Upper lobe of right lung (tissue), 1 donor: ENCODE results near the gene EMD. TPM values are rescaled to one million over a fixed set of nuclear protein-coding genes. Genes with fewer than 3 reads are reported as not detected.

Experiments
- ATAC-seq: fragments of 200-7000 bp; cut with Tn5 transposase; one replicate; pipeline ENCODE4 v1.9.1; 2020; ENCODE audit warnings: mild to moderate bottlenecking, moderate library complexity
- DNase-seq: peaks from one replicate; pipeline ENCODE4 v3.0.0-alpha.2; 2020
- H3K27ac ChIP-seq: fragments of 200-600 bp; one replicate; pipeline ENCODE4 v1.8.0; 2022
- H3K27me3 ChIP-seq: fragments of 200-600 bp; one replicate; pipeline ENCODE4 v1.8.0; 2022; ENCODE audit warnings: mild to moderate bottlenecking
- H3K36me3 ChIP-seq: fragments of 200-600 bp; one replicate; pipeline ENCODE4 v1.8.0; 2022
- H3K4me1 ChIP-seq: fragments of 200-600 bp; one replicate; pipeline ENCODE4 v1.8.0; 2022
- H3K4me3 ChIP-seq: fragments of 200-600 bp; one replicate; pipeline ENCODE4 v1.8.0; 2022; ENCODE audit warnings: mild to moderate bottlenecking
- H3K9me3 ChIP-seq: fragments of 200-600 bp; one replicate; pipeline ENCODE4 v1.8.0; 2022
- CTCF ChIP-seq: fragments of 200-600 bp; IDR thresholded peaks from one replicate; pipeline ENCODE4 v1.8.0; 2022; ENCODE audit warnings: antibody characterized with exemption
- intact Hi-C: fragments of 100-400 bp; cut with DNase I; formaldehyde crosslinking; loops from one replicate; pipeline ENCODE4 v1.11.0; 2022
- total RNA-seq: library from RNA; stranded (reverse); fragmentation: NEBNext Ultra II Directional; extraction: Animal tissue kit (Norgen Biotek cat#: 25700); gene quantifications from one replicate; pipeline ENCODE4 v1.2.1, GENCODE V29; 2021
- donor health status: DM: no; HTN: yes; CAD: no; lungs with severe emphysema.

Gene EMD
- total RNA-seq, 1 donor from 2014 or later, result 58.4 TPM

DNA sequence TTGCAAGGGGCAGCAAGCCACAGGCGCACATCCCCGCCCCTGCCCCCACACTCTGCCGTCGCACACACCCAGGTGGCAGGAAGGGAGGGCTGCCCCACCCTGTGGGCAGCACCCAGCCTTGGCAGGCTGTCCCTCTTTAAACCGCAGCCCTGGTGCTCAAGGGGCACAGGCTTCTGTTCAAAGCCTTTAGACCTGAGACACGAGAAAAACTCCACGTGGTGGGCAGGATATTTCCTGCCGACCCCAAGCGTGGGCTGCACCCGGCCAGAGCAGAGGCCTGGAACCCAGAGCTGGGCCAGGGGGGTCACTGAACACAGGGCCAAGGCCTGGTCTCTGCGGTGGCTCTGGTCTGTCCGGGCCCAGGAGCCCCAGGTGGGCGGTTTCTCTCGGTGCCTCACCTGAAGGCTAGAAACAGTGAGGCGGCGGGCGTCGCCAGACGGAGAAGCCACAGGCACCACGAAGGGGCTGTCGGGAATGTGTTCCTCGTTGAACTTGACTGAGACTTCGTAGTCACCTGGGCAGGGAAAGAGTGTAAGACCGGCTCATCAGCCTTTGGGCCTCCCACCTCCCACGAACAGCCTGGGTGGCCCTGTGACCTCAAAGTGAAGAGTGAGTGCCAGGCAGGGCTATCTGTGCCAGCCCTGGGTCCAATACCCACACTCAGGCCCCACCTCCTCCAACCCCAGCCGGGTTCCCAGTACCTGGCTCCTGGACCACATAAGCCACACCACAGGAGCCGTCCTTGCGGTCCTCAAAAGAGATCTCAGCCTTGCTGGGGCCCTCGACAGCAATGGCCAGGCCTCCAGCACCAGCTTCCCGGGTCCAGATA lies 27.7 kb upstream of the EMD start:
- DNase-seq, result peak; percentile 67
- H3K27ac ChIP-seq, result peak overlapping the region; percentile 37
- H3K4me3 ChIP-seq, result no peak overlapping the region
- H3K36me3 ChIP-seq, result peaks cover 67% of the 10 kb centered on the region
- intact Hi-C loops, result no loop called here
- TF ChIP-seq CTCF, result no peak
- H3K4me1 ChIP-seq, result no peaks in the 10 kb centered on the region
- no peaks in the 10 kb centered on the region for H3K9me3 ChIP-seq
- H3K27me3 ChIP-seq, result no peaks in the 10 kb centered on the region
- ATAC-seq, result peak; percentile 17

DNA sequence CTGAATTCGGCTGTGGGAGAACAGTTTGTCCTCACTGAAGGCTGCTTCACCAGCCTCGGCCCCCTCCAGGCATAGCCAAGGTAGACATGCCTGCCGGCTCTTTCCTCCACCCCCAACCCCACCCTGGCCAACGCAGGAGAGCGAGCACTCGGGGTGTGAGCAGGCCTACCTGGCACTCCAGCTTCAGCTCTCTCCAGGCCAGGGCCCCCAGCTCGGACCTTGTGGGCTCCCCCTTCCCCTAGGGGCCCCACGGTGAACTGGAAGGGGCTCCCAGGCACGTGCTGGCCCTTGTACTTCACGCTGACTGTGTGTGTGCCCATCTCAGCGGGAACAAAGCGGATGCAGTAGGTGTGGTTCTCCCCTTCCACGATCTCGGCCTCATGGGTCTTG lies 27.1 kb upstream of the EMD start:
- no peak overlapping the region for H3K27ac ChIP-seq
- peak; percentile 51 for DNase-seq
- H3K4me1 ChIP-seq, result no peaks in the 10 kb centered on the region
- no peak for TF ChIP-seq CTCF
- H3K27me3 ChIP-seq, result no peaks in the 10 kb centered on the region
- no peaks in the 10 kb centered on the region for H3K9me3 ChIP-seq
- intact Hi-C loops, result no loop called here
- H3K36me3 ChIP-seq, result peaks cover 72% of the 10 kb centered on the region
- no peak for ATAC-seq
- H3K4me3 ChIP-seq, result no peak overlapping the region

GRCh38 chrX:154352466-154352865 lies 26.6 kb upstream of the EMD start:
- H3K36me3 ChIP-seq, result peaks cover 77% of the 10 kb centered on the region
- H3K4me1 ChIP-seq, result no peaks in the 10 kb centered on the region
- H3K27ac ChIP-seq, result no peak overlapping the region
- DNase-seq (peak; percentile 34), ATAC-seq (no peak)
- H3K9me3 ChIP-seq, result no peaks in the 10 kb centered on the region
- H3K4me3 ChIP-seq, result no peak overlapping the region
- no peak for TF ChIP-seq CTCF
- H3K27me3 ChIP-seq, result no peaks in the 10 kb centered on the region
- intact Hi-C loops, result no loop called here

GRCh38 chrX:154353172-154353843 lies 25.8 kb upstream of the EMD start:
- intact Hi-C loops, result no loop called here
- Histone ChIP-seq H3K4me1 (no peaks in the 10 kb centered on the region), H3K36me3 (peaks cover 85% of the 10 kb centered on the region), H3K9me3 (no peaks in the 10 kb centered on the region), H3K27ac (no peak overlapping the region), H3K4me3 (no peak overlapping the region), H3K27me3 (no peaks in the 10 kb centered on the region)
- ATAC-seq (no peak), DNase-seq (peak; percentile 40)
- no peak for TF ChIP-seq CTCF

GRCh38 chrX:154354013-154354412 lies 25.1 kb upstream of the EMD start:
- Histone ChIP-seq H3K27ac (peak overlapping the region; percentile 24), H3K4me1 (no peaks in the 10 kb centered on the region), H3K27me3 (no peaks in the 10 kb centered on the region), H3K4me3 (no peak overlapping the region), H3K9me3 (no peaks in the 10 kb centered on the region), H3K36me3 (peaks cover 91% of the 10 kb centered on the region)
- intact Hi-C loops, result no loop called here
- ATAC-seq (no peak), DNase-seq (peak; percentile 31)
- no peak for TF ChIP-seq CTCF
